Left hindlimb (tissue), 1 donor: ENCODE results near the gene COL26A1.
"Not testable (repeated sequence)": the region's sequence is repeated elsewhere in the genome, so short reads cannot be mapped to it uniquely, and the experiment has no call there.

Experiments used
- DNase-seq: peaks from one replicate; pipeline ENCODE4 v3.0.0-alpha.2; 2018

COL26A1 gene

DNA sequence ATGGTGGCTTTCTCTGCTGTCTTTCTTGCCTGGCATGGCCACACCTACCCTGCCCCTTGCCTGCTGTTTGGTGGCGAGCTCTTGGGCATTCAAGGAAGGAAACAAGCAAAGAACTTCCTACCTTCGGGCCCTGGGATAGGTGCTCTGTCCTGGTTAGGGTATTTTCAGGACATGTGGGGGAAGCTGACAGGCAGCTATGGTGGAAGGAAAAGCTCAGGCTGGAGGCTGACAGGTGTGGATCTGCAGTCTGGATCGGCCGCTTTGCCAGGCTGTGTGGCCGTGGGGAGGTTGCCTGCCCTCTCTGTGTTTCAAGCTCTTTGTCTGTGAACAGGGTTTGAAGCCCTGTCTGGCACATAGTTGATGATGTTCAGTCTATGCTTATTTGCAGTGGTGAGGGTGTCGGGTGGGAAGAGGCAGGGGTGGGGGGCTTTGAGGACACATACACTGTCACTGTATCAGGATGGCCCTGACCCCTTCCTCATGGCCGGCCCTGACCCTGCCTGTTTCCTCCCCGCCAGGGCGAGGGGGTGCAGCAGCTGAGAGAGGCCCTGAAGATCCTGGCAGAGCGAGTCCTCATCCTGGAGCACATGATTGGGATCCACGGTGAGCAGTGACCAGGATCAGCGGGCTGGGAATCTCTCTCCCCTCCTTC is 192.7 kb downstream of the COL26A1 start:
- no peak for DNase-seq

DNA sequence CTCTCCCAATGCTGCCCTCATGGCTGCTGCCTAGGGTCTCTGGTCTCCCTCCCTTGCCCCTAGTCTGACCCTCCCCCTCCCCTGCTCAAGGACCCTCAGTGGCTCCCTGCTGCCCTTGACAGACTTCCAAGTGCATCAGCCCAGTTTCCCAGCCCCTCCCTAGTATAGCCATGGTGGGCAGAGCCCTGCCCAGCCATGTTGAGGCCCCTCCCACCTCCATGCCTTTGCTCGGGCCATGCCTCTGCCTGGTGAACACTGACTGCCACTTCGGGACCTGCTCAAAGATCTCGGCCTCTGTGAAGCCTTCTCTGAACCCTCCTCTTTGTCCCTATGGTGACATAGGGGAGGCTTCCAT is 193.2 kb downstream of the COL26A1 start:
- DNase-seq, result no peak

DNA sequence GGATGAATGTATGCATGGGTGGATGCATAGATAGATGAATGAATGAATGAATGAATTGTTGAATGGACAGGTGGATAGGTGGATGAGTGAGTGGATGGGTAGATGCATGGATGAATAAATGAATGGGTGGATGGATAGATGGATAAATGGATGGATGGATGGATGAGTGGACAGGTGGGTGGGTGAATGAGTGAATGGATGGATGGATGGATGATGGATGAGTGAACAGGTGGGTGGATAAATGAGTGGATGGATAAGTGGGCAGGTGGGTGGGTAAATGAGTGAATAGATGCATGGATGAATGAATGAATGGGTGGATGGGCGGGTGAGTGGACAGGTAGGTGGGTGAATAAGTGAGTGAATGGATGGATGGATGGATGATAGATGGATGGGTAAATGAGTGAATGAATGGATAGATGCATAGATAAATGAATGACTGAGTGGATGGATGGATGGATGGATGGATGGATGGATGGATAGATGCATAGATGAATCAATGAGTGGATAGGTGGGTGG is 193.8 kb downstream of the COL26A1 start:
- DNase-seq, result no peak

DNA sequence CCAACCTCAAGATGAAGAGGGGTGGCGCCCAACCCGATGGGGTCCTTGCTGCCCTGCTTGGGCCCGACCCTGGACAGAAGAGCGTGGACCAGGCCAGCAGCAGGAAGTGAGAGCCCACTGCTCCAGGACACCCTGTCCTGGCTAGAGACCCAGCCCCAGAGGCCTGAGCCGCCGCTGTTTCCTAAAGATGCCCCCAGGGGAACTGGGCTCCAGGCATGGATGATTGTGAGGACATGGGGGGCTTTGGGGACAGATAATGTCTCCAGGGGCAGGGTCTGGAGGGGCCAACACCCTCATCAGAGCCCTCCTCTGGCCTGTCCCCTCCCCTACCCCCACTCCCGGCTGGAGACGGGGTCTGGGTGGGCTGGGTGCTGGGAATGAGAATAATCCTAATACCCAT is 194.7 kb downstream of the COL26A1 start:
- no peak for DNase-seq

DNA sequence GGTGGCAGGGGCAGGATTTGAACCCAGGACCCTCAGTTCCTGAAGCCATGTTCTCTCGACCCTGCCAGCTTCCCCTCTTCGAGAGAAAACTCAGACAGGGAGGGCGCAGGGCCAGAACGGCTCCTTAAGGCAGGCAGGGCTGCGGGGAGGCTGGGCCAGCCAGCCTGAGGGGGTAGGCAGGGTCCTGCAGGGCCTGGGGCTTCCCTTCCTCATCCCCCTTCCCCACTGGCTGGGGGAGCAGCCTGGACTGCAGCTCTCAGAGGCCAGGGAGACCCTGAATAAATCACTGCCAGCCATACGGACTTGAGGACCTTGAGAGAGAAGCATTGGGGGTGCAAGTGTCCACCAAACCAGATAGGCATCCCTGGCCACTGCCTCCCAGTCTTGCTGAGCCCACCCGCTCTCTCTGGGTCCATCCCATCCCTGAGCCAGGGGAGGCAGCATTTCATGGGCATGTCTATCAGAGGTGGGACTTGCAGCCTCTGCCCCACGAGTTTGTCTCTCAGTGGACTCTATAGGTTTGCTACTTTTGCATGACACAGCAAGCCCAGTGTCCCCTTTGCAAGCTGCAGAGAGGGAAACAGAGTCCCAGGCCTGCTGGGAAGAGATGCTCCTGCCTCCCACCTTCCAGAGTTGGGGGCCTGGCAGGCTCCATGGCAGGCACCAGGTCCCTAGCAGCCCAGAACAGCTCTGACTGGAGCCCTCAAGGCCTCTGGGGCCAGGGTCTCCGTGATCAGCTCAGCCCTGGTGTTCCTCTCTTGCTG is 195.5 kb downstream of the COL26A1 start:
- DNase-seq, result no peak

DNA sequence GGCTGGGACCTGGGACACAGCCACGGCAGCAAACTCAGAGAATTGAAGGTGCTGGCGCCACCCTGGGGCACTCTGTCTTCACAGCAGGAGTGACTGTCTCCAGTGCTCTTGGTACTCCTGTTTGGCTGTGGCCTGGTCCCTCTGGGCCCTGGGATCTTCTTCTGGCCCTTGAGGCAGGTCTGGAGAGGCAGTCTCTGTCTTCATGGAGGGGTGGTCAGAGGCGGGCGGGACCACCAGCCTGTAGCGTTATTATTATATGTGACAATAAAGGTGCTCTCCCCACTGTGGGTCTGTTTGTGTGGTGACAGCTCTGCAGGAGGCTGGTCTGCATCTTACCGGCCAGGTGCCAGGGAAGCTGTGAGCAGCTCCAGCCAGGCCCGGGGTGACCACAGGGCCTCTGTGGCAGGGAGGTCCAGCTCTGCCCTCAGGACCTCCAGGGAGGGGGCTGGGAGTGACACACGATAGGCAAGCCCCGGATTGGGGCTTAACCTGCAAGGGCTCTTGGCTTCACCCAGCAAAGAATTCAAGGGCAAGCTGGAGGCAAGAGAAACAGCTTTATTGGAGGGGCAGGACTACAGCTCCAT is 196.2 kb downstream of the COL26A1 start:
- no peak for DNase-seq

DNA sequence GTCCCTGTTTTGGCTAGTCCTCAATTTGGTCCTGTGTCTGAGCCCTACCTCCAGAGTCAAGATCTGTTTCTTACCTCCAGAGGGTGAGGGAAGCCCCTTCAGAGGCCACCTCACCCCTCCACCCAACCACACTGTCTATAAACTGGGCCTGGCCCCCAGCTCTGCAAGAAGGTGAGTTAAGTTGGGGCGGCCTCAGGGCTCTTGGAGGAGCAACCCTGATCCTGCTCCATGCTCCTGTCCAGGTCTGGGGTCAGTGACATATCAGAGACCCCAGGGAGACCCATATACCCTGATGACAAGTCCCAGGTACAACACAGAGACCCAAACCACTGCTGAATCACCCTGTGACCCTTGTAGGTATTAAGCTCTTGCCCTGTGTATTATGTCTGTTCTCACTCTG is 196.9 kb downstream of the COL26A1 start:
- no peak for DNase-seq

DNA sequence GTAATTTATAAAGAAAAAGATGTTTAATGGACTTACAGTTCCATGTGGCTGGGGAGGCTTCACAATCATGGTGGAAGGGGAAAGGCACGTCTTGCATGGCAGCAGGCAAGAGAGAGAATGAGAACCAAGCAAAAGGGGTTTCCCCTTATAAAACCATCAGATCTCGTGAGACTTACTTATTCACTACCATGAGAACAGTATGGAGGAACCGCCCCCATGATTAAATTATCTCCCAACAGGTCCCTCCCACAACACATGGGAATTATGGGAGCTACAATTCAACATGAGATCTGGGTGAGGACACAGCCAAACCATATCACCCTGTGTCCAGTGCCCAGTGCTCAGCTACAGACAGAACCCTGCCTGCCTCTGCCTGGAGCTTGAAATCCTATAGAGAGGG is 197.3 kb downstream of the COL26A1 start:
- not testable (repeated sequence) for DNase-seq

DNA sequence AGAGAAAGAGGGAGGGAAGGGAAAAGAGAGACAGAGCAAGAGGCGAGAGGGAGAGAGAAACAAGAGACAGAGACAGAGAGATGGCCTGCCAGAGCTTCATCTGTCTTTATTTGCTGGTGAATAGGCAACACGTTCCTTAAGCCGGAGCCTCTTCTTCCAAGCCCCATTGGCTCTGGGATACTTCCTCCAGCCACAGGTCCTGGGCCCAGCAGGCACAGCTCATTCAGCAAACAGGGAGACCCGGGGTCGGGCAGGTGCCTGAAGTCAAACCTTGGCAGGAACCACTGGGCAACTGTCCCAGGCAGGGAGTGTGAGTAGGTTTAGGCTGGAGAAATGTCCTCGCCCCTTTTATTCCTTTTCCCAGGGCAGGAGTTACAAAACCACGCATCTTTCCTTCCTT is 198.2 kb downstream of the COL26A1 start:
- no peak for DNase-seq

DNA sequence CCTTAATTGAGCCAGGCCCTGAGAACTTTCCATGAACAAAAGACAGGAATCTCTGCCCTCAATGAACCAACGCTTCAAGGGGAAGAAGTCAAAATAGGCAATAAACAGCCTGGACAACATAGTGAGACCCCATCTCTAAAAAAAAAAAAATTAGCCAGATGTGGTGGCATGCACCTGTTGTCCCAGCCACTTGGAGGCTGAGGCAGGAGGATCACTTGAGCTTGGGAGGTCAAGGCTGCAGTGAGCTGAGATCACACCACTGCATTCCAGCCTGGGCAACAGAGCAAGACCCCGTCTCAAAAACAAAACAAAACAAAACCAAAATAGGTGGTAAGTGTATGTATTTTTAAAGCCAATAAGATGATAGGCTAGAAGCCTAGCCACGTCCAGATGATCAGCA is 198.6 kb downstream of the COL26A1 start:
- DNase-seq, result not testable (repeated sequence)

DNA sequence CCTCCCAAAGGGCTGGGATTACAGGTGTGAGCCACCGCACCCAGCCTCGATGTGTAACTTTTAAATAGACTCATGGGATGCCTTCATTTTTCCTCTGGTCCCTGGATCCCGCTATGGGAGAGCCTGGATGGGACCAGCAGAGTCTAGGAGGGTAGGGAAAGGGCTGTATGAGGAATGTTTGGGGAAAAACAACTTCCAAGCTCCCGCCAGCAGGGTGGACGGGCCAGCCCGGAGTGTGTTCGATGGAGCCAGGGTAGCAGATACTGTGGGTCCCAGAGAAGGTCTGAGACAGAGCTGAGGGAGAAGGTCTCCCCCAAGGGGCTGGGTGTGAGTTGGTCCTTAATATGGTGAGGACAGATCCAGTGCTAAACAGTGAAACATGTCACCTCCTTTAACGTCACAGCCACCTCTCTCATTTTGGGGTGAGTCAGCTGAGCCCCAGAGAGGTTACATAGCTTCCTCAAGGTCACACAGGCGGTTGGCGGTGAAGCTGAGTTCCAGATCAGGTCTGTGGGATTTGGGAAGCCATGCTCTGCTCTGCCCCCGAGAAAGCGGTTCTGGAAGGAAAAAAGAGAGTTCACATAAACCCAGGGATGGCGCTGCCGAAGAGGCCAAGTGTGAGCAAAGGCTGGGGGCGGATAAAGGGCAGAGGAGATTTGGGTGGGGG is 200.0 kb downstream of the COL26A1 start:
- no peak for DNase-seq

DNA sequence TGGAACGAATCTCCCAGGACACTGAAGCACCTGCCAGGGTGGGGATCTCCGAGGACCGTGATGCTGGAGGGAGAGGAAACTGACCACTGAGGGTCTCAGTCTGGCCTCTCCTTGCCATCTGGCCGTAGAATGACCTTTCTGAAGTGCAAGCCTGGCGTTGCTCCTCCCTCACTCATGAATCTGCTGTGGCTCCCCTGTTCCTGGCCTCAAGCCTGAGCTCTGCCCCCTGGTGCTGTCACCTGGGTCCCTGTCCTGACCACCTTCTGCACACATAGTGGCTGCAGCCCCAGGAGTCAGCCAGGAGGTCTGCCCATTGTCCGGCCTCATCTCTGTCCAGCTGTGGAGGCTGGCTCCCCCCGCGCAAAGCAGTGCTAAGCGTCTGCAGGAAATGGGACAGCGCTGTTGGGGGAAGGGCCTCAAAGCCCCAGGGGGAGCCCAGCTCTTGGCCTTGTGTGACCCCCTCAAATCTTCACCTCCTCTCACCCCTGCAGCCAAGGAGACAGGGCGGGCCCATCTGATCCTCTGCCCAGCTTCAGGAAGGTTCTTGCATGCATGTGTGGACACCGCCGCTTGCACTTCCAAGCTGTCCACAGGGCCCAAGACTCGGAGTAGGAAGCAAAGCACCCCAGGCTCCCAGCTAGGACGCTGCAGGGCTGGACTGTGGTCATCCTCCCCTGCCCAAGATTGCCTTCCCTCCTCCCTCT is 200.7 kb downstream of the COL26A1 start:
- DNase-seq, result no peak

DNA sequence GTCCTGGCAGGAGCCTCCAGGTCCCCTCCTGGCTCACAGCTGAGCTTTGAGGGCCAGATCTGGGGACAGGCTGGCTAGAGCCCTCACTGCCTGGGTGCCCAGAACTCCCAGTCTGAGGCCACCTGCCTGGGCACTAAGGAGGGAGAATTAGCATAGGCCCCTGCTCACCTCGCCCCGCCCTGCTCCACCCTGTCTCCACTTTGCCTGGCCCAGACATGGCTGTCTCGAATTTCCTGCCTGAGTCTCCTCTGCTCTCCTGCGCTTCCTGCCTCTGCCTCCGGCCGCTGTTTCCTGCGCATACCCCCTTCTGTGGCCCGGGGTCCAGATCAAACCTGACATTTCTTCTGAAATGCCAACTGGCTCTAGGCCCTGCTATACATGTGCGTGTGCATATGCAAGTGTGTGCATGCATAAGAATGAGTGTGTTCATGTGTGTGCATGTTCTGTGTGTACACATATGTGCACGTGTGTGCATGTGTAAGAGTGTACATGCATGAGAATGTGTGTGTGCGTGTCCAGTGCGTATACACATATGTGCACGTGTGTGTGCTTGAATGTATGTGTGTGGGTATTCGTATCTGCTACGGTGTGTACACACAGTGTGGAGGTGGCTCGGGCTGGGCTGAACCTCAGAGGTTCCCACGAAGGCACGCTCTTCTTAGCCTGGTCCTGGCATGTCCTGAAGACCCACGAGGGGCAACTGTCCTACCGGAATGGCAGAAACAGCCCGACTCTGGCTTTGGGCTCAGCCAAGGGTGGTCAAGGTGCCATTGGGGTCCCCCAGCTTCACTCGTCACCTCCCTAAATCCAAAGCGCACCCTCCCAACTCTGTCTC is 201.5 kb downstream of the COL26A1 start:
- DNase-seq, result no peak

DNA sequence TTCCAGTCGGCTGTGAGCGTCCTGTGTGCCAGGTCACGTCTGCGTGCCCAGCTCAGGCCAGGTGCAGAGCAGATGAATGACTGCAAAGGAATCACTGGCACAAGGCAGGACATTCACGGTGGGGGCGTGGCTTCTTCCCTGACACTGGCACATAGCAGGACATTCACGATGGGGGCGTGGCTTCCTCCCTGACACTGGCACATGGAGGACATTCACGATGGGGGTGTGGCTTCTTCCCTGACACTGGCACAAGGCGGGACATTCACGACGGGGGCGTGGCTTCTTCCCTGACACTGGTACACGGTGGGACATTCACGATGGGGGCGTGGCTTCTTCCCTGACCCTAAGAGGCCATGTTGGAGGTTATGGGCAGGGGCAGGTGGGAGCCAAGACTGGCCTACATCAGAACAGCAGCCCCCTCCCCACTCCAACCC is 202.1 kb downstream of the COL26A1 start:
- DNase-seq, result no peak

DNA sequence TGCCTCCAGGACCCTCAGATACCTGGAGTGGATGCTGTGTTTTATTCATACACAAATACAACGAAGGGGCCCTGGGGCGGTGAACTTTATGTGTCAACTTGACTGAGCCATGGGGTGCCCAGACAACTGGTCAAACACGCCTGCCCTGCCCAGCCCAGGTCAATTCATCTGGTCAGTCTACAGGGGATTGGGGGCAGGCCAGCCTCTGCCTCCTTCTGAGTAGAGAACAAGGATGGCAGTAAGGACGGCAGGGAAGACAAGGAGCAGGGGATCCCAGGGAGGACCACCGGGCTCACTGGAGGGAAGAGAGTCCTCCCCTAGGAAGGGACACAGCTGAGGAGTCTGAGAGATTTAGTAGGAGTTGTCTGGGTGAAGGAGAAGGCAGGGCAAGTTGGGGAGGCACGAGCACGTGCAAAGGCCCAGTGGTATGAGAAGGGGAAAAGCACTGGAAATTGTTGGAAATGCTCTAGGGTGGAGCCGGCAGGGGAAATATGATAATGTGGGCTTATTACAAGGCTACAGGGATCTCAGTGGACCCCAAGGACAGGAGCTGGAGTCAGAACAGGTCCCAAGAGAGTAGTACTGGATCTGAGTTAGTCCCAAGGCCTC is 203.0 kb downstream of the COL26A1 start:
- DNase-seq, result no peak

DNA sequence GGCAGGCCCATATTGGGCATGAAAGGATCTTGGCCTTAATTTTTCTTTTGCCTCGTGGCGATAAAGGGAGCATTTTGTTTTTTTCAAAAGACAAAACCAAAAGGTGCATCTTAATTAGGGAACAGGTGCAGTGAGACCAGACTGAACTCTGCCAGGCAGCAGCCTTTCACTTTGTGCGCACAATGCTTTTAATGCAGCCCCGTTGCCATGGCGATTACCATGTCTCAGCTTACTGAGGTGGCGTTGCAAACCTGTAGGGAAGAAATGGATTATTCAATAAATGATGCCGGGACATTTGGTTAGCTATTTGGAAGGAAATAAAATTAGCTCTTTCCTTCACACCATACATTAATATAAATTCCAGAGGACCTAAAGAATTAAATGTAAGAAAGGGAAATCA is 204.6 kb downstream of the COL26A1 start:
- no peak for DNase-seq

DNA sequence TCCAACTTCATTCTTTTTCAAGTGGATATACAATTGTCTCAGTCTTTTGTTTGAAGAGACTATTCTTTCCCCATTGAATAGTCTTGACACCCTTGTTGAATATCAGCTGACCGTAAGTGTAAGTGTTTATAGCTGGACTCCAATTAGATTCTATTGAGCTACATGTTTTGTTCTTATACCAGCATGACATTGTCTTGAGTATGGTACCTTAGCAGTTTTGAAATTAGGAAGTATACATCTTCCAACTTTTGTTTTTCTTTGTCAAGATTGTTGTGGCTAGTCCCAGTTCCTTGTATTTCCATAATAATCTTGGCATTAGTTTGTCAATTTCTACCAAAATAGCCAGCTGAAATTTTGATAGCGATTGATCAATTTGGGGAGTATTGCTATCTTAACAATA is 209.5 kb downstream of the COL26A1 start:
- DNase-seq, result no peak

DNA sequence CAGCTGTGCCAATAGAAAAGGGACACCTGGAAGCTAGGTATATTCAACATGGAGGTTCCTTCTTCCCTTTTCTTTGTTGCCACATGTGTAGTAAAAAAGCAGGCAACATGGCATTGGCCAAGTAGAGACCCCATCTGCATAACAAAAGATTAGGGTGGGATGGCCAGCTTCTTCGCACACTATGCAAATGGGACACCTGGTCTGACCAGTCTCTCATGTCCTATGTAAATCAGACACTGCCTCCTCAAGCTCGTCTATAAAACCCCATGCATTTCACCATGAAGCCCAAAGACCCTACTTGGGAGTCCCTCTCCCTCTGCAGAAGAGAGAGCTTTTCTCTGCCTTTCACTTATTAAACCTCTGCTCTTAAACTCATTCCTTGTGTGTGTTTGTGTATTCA is 212.5 kb downstream of the COL26A1 start:
- no peak for DNase-seq

DNA sequence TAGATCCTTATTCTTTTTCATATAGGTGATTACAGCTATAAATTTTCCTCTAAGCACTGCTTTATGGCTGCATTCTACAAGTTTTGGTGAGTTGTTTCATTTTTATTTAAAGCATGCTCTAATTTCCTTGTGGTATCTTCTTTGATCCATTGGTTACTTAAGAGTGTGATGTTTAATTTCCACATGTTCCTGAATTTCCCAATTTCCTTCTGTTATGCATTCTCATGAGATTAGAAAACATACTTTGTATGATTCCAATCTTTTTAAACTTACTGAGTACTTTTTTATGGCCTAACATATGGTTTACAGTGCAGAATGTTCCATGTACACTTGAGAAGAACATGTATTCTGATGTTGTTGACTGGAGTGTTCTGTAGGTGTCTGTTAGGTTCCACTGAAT is 213.0 kb downstream of the COL26A1 start:
- DNase-seq, result no peak

DNA sequence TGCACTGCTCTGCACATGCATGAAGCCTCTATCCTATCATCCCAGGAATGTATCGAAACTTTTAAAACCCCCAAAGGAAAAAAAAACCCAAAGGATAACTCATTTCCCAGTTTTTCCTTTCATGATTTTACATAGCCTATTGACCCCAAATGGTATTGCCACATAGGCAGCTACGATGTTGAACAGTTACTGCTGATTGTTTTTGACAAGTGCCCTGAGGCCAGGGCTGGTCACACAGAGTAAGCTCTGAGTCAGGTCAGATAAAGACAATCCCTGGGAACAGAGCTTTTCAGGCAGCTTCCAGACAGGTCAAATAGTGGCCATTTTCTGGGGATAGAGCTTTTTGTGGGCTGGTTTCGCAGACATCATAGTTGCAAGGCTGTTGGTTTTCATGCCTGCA is 214.3 kb downstream of the COL26A1 start:
- DNase-seq, result no peak

DNA sequence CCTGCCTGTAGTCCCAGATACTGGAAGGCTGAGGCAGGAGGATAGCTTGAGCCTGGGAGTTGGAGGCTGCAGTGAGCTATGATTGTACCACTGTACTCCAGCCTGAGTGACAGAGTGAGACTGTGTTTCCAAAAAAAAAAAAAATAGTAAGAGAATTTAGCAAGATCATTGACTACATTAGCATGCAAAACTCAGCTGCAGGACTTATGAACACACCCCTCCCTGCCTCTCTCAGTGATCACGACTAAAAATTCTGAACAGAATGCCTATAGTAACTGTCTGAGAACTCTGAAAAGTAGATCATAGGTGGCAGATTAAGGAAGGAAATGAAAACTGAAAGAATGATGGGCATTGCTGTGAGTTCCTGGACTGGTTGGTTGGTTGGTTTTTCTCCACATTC is 215.9 kb downstream of the COL26A1 start:
- DNase-seq, result no peak

DNA sequence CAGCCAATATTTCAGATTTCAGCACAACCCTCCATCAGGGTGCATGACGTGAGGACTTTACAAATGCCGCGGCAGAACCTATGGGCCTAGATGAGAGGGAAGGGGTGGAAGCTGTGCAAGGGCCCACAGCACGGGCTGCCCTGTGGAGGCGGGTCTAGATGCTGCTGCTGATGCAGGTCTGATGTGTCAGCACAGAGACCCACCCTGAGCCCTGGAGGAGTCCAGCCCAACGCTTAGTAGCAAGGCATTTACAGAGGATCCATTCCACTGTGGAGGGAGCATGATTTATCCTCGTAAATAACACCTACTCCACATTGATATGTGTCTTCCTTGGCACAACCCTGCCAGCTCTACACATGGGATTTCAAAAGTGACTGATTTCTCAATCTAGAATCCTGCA is 217.9 kb downstream of the COL26A1 start:
- no peak for DNase-seq
